Measurements from ENCODE around the gene SLC48A1.

DNA sequence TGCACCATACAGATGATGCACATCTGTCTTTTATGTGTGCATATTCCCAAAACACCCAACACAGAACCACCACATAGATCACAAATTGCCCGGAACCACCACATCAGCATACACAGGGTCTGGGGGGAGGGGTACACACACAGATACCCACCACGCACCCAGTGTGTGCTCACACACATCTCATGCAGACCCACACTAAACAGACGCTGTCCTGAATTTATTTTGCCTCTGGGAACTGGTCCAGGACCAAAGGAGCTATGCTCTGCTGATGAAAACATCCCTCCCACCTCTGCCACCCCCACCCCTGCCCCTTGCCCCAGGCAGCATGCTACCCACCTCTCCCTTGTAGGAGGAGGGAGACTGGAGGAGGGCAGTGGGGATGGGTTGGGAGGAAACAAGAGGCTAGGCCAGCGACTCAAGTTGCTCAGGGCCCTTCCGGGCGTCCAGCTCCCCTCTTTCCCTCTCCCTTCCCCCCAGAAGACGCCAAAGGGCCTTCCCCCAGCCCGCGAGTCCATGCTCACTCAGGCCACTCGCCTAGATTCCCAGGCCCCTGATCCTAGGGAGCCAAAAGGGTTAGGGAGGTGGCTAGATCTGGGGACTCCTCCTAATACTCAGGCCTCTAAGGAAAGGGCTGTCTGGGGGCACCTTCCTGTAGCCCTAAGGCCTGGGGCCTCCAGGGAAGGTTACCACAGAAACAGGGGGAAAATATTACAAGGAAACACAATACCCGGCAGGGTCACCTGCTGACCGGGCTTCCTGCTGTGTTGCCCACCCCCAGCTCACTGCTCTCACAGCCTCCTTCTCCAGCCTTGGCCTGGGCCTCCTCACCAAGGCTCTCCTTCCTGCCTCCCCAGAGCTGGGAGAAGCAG lies 43.6 kb downstream of the SLC48A1 start:
- TF ChIP-seq, protein P1, sequence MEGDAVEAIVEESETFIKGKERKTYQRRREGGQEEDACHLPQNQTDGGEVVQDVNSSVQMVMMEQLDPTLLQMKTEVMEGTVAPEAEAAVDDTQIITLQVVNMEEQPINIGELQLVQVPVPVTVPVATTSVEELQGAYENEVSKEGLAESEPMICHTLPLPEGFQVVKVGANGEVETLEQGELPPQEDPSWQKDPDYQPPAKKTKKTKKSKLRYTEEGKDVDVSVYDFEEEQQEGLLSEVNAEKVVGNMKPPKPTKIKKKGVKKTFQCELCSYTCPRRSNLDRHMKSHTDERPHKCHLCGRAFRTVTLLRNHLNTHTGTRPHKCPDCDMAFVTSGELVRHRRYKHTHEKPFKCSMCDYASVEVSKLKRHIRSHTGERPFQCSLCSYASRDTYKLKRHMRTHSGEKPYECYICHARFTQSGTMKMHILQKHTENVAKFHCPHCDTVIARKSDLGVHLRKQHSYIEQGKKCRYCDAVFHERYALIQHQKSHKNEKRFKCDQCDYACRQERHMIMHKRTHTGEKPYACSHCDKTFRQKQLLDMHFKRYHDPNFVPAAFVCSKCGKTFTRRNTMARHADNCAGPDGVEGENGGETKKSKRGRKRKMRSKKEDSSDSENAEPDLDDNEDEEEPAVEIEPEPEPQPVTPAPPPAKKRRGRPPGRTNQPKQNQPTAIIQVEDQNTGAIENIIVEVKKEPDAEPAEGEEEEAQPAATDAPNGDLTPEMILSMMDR (IDR thresholded peaks at IDR 0.05; ENCODE audit: low read depth, low read length, missing input control): no peak
- TF ChIP-seq, protein P2, sequence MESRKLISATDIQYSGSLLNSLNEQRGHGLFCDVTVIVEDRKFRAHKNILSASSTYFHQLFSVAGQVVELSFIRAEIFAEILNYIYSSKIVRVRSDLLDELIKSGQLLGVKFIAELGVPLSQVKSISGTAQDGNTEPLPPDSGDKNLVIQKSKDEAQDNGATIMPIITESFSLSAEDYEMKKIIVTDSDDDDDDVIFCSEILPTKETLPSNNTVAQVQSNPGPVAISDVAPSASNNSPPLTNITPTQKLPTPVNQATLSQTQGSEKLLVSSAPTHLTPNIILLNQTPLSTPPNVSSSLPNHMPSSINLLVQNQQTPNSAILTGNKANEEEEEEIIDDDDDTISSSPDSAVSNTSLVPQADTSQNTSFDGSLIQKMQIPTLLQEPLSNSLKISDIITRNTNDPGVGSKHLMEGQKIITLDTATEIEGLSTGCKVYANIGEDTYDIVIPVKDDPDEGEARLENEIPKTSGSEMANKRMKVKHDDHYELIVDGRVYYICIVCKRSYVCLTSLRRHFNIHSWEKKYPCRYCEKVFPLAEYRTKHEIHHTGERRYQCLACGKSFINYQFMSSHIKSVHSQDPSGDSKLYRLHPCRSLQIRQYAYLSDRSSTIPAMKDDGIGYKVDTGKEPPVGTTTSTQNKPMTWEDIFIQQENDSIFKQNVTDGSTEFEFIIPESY (IDR thresholded peaks at IDR 0.05): no peak
- TF ChIP-seq SP1 (IDR thresholded peaks at IDR 0.05) (no peak), FOXA1 (IDR thresholded peaks at IDR 0.05) (no peak), TAF1 (conservative IDR thresholded peaks at IDR 0.05) (no peak), JUND (IDR thresholded peaks at IDR 0.05) (no peak), GABPA (IDR thresholded peaks at IDR 0.05 in 1 of 2, conservative IDR thresholded peaks at IDR 0.05 in 1 of 2) (no peak), NR2F2 (IDR thresholded peaks at IDR 0.05) (peak; percentile 63), EGR1 (IDR thresholded peaks at IDR 0.05; ENCODE audit: low read depth in 2 of 2) (no peak), YY1 (IDR thresholded peaks at IDR 0.05) (no peak), RAD21 (IDR thresholded peaks at IDR 0.05) (no peak)
- TF ChIP-seq, protein P3, sequence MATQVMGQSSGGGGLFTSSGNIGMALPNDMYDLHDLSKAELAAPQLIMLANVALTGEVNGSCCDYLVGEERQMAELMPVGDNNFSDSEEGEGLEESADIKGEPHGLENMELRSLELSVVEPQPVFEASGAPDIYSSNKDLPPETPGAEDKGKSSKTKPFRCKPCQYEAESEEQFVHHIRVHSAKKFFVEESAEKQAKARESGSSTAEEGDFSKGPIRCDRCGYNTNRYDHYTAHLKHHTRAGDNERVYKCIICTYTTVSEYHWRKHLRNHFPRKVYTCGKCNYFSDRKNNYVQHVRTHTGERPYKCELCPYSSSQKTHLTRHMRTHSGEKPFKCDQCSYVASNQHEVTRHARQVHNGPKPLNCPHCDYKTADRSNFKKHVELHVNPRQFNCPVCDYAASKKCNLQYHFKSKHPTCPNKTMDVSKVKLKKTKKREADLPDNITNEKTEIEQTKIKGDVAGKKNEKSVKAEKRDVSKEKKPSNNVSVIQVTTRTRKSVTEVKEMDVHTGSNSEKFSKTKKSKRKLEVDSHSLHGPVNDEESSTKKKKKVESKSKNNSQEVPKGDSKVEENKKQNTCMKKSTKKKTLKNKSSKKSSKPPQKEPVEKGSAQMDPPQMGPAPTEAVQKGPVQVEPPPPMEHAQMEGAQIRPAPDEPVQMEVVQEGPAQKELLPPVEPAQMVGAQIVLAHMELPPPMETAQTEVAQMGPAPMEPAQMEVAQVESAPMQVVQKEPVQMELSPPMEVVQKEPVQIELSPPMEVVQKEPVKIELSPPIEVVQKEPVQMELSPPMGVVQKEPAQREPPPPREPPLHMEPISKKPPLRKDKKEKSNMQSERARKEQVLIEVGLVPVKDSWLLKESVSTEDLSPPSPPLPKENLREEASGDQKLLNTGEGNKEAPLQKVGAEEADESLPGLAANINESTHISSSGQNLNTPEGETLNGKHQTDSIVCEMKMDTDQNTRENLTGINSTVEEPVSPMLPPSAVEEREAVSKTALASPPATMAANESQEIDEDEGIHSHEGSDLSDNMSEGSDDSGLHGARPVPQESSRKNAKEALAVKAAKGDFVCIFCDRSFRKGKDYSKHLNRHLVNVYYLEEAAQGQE (IDR thresholded peaks at IDR 0.05): no peak

Measured in liver (tissue), 3 donors.